ENCODE results near the gene MKKS. TPM values are rescaled to one million over a fixed set of nuclear protein-coding genes. Genes with fewer than 3 reads are reported as not detected.

The MKKS gene
- total and polyA plus RNA-seq, 2 experiments from 2014 or later = 9.1 to 45.9 TPM

- H3K27ac ChIP-seq = no peak overlapping the region
- no peak for TF ChIP-seq CTCF (IDR thresholded peaks at IDR 0.05; ENCODE audit: low read depth, low read length)
- no peaks in the 10 kb centered on the region for H3K36me3 ChIP-seq
- H3K27me3 ChIP-seq = no peaks in the 10 kb centered on the region
- H3K9me3 ChIP-seq (ENCODE audit: low read depth) = no peaks in the 10 kb centered on the region
- no peak for DNase-seq (ENCODE audit: low read depth in 1 of 2, low spot score in 1 of 2)
- H3K4me3 ChIP-seq = no peak overlapping the region
- no peaks in the 10 kb centered on the region for H3K4me1 ChIP-seq (ENCODE audit: low read depth)
These were observed 65.3 kb downstream of the MKKS start for GRCh38 chr20:10368702-10369041.

- TF ChIP-seq CTCF (IDR thresholded peaks at IDR 0.05; ENCODE audit: low read depth, low read length) = no peak
These were observed 65.9 kb downstream of the MKKS start for GRCh38 chr20:10367943-10368701.

GRCh38 chr20:10367693-10367942, 66.4 kb downstream of the MKKS start:
- TF ChIP-seq CTCF (IDR thresholded peaks at IDR 0.05; ENCODE audit: low read depth, low read length) = no peak

More at GRCh38 chr20:10367943-10368701, 65.9 kb downstream of the MKKS start:
- no peaks in the 10 kb centered on the region for H3K9me3 ChIP-seq (ENCODE audit: low read depth)
- no peaks in the 10 kb centered on the region for H3K36me3 ChIP-seq
- no peaks in the 10 kb centered on the region for H3K4me1 ChIP-seq (ENCODE audit: low read depth)
- no peak for DNase-seq (ENCODE audit: low read depth in 1 of 2, low spot score in 1 of 2)
- H3K4me3 ChIP-seq = no peak overlapping the region
- no peak overlapping the region for H3K27ac ChIP-seq
- no peaks in the 10 kb centered on the region for H3K27me3 ChIP-seq

GRCh38 chr20:10366898-10367692, 66.9 kb downstream of the MKKS start:
- no peak for DNase-seq (ENCODE audit: low read depth in 1 of 2, low spot score in 1 of 2)
- Histone ChIP-seq H3K27ac (no peak overlapping the region), H3K36me3 (no peaks in the 10 kb centered on the region), H3K27me3 (no peaks in the 10 kb centered on the region), H3K4me1 (ENCODE audit: low read depth) (no peaks in the 10 kb centered on the region), H3K4me3 (no peak overlapping the region), H3K9me3 (ENCODE audit: low read depth) (no peaks in the 10 kb centered on the region)
- no peak for TF ChIP-seq CTCF (IDR thresholded peaks at IDR 0.05; ENCODE audit: low read depth, low read length)

More at GRCh38 chr20:10367693-10367942, 66.4 kb downstream of the MKKS start:
- Histone ChIP-seq H3K36me3 (no peaks in the 10 kb centered on the region), H3K4me3 (no peak overlapping the region), H3K27ac (no peak overlapping the region), H3K4me1 (ENCODE audit: low read depth) (no peaks in the 10 kb centered on the region), H3K9me3 (ENCODE audit: low read depth) (no peaks in the 10 kb centered on the region), H3K27me3 (no peaks in the 10 kb centered on the region)
- no peak for DNase-seq (ENCODE audit: low read depth in 1 of 2, low spot score in 1 of 2)

GRCh38 chr20:10362674-10363073, 71.3 kb downstream of the MKKS start:
- Histone ChIP-seq H3K4me3 (no peak overlapping the region), H3K4me1 (ENCODE audit: low read depth) (peaks cover 6% of the 10 kb centered on the region), H3K9me3 (ENCODE audit: low read depth) (no peaks in the 10 kb centered on the region), H3K27ac (no peak overlapping the region), H3K27me3 (no peaks in the 10 kb centered on the region), H3K36me3 (no peaks in the 10 kb centered on the region)
- no peak for TF ChIP-seq CTCF (IDR thresholded peaks at IDR 0.05; ENCODE audit: low read depth, low read length)
- DNase-seq (ENCODE audit: low read depth in 1 of 2, low spot score in 1 of 2) = no peak

Measured in cardiac muscle cell (in vitro differentiated cells and primary cell).